H1 (cell line): ENCODE results near the gene RPTOR. TPM values are rescaled to one million over a fixed set of nuclear protein-coding genes. Genes with fewer than 3 reads are reported as not detected.

ENCODE experiments used
- ASH2L ChIP-seq: fragments of 200-600, 300-600 bp; sonication (generic); IDR thresholded peaks from one replicate; pipeline ENCODE4 v1.7.1; 2017; ENCODE audit warnings: low read length
- BCL11A ChIP-seq, 2 experiments: IDR thresholded peaks; one replicate each; pipeline ENCODE4 v1.6.1; 2011; ENCODE audit warnings: low read depth in 2 of 2, low read length in 2 of 2, mild to moderate bottlenecking in 2 of 2
- CTCF ChIP-seq, 3 experiments: IDR thresholded peaks; 1 replicate in 2 of 3; 2 replicates in 1 of 3; pipeline versions ENCODE4 v1.5.1 to v1.6.1; 2011; ENCODE audit warnings: low read length in 3 of 3, mild to moderate bottlenecking in 3 of 3, inconsistent platforms in 2 of 3, low read depth in 1 of 3, moderate library complexity in 1 of 3; ENCODE audit not compliant: insufficient read depth in 1 of 3; ENCODE audit errors: control extremely low read depth in 1 of 3
- HDAC6 ChIP-seq: IDR thresholded peaks from one replicate; pipeline ENCODE4 v1.7.1; 2012; ENCODE audit warnings: low read depth, mild to moderate bottlenecking, inconsistent platforms, low read length, moderate library complexity
- SP1 ChIP-seq: IDR thresholded peaks from 2 replicates; pipeline ENCODE4 v1.6.1; 2011; ENCODE audit warnings: low read depth, low read length
- ZNF274 ChIP-seq: IDR thresholded peaks from 2 replicates; pipeline ENCODE4 v1.7.0; 2012; ENCODE audit warnings: low read length, borderline replicate concordance; ENCODE audit errors: extremely low read depth
- polyA plus RNA-seq, 7 experiments: library from polyadenylated mRNA; depleted of rRNA in 3 of 7; stranded (reverse) in 5 of 7; unstranded in 2 of 7; fragments of >200 nt in 5 of 7; fragments of 200-250 nt in 2 of 7; gene quantifications; 1 replicate in 5 of 7; 2 replicates in 1 of 7; 4 replicates in 1 of 7; pipeline versions ENCODE4 v1.2.1 to v1.2.3, GENCODE V29; 2011 to 2013; ENCODE audit warnings: missing spikeins in 2 of 7, mixed read lengths in 2 of 7
- total RNA-seq: library from RNA; stranded (reverse); fragmentation: NEBNext Ultra II Directional; extraction: Animal tissue kit (Norgen Biotek cat#: 25700); gene quantifications from 2 replicates; pipeline ENCODE4 v1.2.1, GENCODE V29; 2021

The RPTOR gene
- total and polyA plus RNA-seq, 2 of the 8 experiments (the other 6 are each of a cell fraction or from before 2014, with no cell fraction given): 6.9 to 28.7 TPM

DNA sequence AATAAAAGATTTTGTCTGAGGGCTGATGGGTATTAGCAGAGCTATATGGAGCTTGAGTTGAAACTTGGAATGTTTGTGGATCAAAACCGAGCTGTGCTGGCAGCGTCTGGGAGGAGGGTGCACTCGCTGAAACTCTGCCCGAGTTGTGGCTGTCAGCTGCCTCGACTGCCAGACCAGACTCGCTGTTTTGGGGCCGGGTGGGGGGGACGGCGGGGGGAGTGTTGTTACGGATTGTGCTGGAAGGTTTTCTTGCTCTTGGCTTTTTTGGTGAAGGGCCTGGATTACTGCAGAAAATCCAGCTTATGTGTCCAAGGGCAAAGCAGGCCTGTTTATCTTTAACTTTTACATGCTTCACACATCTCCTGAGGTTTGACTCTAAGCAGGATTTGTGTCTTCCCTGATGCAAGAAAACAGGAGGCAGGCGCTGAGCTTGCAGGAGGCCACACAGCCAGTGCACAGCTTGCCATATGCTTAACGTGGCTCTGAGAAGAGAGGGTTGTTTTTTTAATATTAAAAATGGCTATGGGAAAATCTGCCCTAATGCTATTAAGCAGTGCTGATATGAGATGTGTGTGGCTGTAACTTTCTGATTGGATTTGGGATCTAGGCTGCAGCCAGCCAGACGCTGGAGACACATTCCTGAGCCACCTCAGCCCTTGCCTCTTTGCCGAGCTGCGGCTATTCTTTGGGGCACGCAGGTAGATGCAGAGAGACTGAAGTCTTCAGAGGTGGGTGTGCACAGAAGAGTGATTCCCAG is 20.5 kb upstream of the RPTOR start (continued):
- TF ChIP-seq CTCF (IDR thresholded peaks at IDR 0.05; ENCODE audit: control extremely low read depth in 1 of 3, insufficient read depth in 1 of 3, low read depth in 1 of 3, low read length in 3 of 3) (no peak), SP1 (no peak), ZNF274 (no peak), BCL11A (IDR thresholded peaks at IDR 0.05; ENCODE audit: low read depth in 2 of 2, low read length in 2 of 2) (no peak), ASH2L (no peak), HDAC6 (no peak)
- TF ChIP-seq, all 59 proteins: peak for 0
